HG02798 (cell line): ENCODE measurements around the gene COL8A2.
A peak's percentile ranks its signal among the peaks of the same experiment; 100 is the strongest.

Source experiments
- ATAC-seq: cut with Tn5 transposase; IDR thresholded peaks from one replicate; pipeline ENCODE4 v1.9.1; 2021; ENCODE audit warnings: mild to moderate bottlenecking; ENCODE audit not compliant: unreplicated experiment, poor library complexity

Gene COL8A2

GRCh38 chr1:36157973-36158826 lies 33.2 kb upstream of the COL8A2 start:
- no peak for ATAC-seq

- no peak for ATAC-seq
These were observed 32.3 kb upstream of the COL8A2 start for GRCh38 chr1:36157115-36157903.

DNA sequence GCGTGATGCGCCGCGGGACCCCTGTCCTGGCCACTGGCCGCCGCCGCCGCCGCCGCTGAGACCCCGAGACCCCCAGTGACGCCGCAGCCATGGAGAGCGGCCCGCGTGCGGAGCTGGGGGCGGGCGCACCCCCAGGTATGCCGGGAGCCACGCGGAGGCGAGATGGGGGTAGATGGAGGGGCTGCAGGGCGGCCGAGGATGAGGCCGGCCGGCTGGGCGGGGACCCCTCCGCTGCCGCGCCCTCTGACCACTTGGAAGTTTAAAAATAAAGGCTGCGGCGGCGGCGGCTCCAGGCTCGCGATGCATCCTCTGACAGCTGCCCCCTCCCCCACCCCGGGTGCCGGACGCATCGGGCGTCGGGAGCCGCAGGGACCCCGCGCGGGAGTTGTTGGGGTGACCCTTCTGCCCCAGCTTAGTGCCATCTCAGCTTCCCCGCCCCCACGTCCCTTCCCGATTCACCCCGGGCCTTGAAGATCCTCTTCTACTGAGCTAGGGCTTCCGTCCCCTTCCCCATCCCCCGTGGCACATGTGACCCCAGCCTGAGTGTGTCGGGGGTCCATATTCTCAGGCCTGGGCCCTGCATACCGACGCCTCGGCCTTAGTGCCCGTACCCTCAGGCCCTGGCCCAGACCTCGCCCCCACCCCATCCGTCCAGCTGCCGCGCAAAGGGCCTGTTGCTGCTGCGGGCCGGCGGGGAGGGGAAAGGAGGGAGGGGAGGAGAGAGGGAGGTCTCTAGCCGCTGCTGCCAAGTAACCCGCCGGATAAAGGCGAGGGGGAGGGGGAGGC lies 31.5 kb upstream of the COL8A2 start:
- peak; percentile 1 for ATAC-seq

DNA sequence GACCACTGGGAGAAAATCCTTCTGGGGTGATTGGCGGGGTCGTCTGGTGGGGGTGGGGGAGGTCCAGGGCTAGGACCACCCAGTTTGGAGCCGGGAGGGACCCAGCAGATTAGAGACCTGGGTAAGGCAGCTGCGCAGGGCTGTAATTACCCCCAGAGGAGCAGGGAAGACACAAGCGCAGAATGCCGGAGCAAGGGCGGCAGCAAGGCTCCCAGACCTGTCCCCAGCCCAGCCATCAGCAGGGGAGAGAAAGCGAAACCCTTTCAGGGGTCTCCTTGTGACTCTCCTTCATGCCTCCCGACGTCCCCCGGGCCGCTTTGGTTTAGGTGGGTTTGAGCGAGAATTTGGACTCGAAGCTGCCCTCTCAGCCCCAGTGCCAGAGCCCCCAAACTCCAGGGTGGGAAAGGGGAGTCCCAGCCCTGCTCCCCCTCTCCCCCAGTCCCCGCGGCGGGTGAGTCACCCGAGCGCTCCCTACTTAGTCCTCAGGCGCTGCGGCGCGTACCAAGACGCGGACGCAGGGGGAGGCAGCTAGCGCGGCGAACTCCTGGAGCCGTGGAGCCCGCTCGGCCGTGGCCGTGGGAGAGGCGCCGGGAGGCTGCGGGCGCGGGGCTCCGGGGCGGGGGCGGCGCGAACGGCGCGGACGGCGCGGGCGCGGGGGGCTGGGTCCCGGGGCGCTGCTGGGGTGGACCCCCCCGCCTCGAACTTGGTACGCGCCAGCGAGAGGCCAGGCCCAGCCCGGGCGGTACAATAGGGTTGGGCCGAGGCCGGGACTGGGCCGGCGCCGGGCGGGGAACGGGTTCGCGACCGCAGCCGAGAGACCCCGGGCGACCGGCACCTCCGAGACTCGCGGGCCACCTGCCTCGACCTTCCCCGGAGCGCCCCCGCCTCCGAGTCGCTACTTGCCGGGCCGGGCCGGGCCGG lies 30.6 kb upstream of the COL8A2 start, which contains the start of gene MAP7D1:
Gene MAP7D1 (plus strand): TSS at position 753 of the 921 bp plus-strand sequence. CDS start 258 bp downstream, outside the sequence.
- ATAC-seq: peak; percentile 72

GRCh38 chr1:36154765-36155407 lies 29.9 kb upstream of the COL8A2 start:
- no peak for ATAC-seq

- ATAC-seq: no peak
These were observed 29.3 kb upstream of the COL8A2 start for GRCh38 chr1:36154335-36154734.

DNA sequence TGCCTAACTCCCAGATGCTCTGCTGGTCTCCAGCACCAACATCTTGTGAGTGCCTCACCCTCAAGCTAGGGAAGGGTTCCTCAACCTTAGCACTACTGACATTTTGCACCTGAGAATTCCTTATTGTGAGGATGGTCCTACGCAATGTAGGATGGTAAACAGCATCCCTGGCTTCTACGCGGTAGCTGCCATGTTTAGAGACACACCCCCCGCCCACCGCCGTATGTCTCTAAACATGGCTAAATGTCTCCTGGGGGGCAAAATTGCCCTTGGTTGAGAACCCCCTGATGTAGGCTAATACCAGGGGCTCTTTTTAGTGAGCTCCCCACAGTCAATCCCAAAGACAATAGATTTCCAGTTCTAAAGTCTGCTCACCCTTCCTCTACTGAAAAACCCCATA lies 28.5 kb upstream of the COL8A2 start:
- ATAC-seq: no peak

DNA sequence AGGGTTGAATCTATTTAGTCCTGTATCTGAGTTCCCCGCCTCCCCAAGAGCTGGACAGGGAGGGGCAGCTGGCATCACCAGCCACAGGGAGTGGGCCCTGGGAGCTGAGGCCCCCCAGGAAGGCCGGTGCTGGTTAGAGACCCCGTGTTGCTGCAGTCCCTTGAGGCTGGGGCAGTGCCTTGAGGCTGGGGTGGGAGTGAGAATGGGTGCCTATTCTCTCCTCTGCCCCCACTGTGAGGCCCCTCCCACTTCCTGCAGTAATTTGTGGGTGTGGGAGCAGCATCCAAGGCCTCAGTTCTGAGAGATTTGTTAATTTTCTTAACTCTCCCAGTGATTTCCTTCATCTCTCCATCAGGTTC lies 26.8 kb upstream of the COL8A2 start:
- ATAC-seq: no peak

DNA sequence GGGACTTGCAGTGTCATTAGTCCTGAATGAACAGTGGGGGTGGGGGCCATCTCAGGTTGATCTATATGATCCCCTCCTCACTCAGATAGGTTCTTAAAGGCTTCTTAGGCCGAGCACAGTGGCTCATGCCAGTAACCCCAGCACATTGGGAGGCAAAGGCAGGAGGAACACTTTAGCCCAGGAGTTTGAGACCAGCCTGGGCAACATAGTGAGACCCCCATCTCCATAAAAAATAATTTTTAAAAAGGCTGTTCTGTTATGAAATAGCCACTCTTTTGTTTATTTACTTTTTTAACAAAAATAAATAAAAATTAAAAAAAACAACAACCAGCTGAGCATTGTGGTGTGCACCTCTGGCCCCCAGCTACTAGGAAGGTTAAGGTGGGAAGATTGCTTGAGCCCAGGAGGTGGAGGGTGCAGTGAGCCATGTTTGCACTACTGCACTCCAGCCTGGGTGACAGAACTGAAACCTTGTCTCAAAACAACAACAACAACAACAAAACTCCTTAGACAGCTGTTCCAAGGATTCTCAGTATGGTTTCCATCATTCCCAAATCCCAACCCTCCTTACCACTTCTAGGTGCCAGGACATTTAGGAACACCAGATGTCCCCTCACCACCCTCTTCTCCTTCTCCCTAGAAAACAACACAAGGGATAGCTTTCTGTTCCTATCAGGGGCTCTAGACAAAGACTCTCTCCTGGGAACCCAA lies 26.3 kb upstream of the COL8A2 start:
- no peak for ATAC-seq

DNA sequence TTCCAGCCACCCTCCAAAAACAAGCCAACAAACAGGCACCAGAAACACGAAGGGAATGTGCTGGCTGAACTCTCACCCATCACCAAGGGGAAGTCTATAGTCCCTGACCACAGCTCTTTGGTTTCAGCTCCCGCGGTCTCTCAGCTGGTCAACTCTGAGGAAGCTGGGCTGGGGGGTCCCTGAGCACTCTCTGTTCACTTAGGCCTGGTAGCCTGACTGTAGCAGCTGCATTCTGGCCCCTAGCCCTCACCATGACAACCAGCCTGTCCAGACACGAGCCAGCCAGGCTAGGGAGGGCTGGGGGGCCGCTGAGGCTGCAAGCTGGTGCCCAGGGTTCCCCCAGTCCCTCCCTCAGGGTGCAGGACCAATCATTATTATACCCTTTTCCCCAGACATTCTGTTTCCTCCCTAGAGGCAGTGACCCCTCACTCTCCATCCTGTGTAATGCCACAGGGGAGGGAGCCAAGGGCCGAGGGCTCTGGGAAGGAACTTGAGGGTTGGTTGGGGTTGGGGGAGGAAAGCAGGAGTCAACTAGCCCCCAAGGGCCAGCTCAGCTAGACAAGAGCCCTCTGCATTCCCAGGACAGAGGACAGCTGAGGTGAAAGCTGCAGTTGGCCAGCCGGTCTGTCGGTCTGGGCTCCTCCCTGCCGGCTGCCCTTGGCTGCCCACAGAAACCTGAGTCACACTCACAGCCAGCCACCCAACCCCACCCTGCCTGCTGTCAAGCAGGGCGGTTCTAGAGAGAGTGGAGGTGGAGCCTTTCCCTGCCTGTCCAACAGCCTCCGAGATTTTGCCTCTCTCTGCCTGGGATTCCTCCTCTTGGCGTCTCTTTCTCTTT lies 25.5 kb upstream of the COL8A2 start:
- ATAC-seq: peak; percentile 48

- ATAC-seq: no peak
These were observed 24.9 kb upstream of the COL8A2 start for GRCh38 chr1:36149973-36150295.

DNA sequence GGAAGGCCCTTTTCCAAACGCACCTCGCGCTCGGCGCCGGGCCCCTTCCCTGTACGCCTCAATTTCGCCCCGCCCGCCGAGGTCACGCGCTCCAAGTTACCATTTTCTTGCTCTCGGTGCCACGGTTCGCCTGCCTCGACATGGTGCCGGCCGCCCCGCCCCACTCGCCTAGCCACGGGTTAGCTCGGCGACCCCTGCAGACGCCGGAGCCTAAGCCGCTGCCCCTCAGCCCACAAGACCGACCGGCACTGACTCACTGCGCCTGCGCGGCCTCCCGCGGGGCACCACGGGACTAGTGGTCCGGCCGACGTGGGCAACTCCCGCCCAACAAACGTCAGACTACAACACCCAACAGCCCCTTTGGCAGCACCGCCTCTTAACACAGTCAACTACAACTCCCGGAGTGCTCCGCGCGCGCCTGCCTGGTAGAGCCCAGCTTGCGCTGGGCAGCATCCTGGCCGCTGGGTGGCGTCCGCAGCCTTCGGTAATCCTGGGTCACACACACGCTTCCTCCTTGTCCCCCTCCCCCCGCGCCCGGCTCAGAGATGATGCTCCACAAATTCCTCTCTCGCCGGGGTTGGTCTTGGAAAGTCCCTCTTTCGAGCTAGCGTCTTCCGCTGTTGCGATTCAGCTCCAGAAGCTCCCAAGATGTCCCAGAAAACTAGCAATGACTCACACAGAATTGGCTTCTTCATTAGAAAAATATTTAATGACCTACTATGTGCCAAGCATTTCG lies 24.4 kb upstream of the COL8A2 start, which contains the start of gene TRAPPC3:
Gene TRAPPC3 (minus strand): TSS at position 250 of the 736 bp plus-strand sequence. CDS start 108 bp downstream, at position 142.
- ATAC-seq: peak; percentile 93

DNA sequence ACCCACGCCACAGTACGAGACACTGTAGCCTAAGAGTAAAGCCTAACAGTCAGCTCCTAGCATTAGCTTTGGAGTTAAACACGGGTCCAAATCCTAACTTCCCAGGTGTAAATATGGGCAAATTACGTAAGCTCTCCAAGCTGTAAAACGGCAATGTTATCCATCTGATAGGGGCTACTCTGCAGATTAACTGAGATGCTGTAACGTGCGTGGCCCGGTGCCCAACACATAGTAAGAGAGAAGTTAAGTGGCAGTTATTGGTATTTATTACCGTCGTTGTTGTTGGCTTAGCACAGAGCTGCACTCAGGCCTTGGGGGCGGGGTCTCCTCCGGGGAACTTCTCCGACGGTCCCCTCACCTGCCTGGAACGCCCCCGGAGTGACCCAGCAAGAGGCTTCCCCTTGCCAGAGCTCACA lies 23.8 kb upstream of the COL8A2 start:
- ATAC-seq: no peak

- no peak for ATAC-seq
These were observed 19.4 kb upstream of the COL8A2 start for GRCh38 chr1:36144413-36144812.

DNA sequence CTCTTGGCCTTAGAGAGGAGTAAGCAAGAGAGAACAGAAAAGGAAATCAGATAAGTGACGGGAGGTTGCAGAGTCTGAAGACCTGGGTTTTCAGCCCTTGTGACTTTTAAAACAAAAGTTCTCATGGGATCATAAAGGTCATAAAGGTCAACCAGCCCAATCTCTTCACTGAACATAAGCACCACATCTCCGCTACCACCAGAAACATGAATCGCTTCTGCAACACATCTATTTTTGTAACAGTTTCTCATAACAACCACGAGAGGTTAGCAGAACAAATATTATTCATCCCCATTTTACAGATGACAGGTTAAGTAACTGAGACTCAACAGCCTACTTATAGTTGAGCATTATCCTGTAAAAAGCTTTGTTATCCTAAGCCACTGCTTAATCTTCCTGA lies 18.4 kb upstream of the COL8A2 start:
- ATAC-seq: peak; percentile 34

DNA sequence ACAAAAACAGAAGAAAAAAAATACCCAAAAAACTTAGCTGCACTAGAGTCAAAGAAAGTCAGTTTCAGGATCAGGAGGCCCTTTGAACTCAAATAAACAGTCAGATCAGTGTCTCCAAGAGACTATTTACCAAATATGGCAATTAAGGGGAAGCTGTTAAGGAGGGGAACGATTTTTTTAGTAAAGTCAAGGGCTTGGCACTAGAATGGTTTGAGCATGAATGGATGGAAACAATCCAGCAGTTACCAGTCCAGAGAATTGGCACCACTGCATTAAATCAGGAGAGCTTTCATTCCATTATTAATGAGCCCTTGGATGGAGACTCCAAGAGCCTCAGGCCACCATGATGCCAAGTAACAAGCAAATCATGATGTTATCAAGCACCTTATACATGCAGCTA lies 17.1 kb upstream of the COL8A2 start:
- ATAC-seq: no peak

GRCh38 chr1:36139521-36139920 lies 14.5 kb upstream of the COL8A2 start:
- no peak for ATAC-seq
